Lower leg skin (tissue), 3 donors: ENCODE measurements around the gene ATMIN.

Source experiments
- CTCF ChIP-seq, 3 donors: fragments of 450-650 bp; IDR thresholded peaks; one replicate each; pipeline ENCODE4 v1.5.1; 2016; ENCODE audit warnings: antibody characterized with exemption in 3 of 3, mild to moderate bottlenecking in 3 of 3, moderate library complexity in 2 of 3
- POLR2A ChIP-seq, 2 donors: fragments of 450-650 bp; IDR thresholded peaks; one replicate each; pipeline ENCODE4 v1.6.1; 2016 to 2017; ENCODE audit warnings: antibody characterized with exemption in 2 of 2, mild to moderate bottlenecking in 1 of 2, moderate library complexity in 1 of 2

- TF ChIP-seq CTCF (IDR thresholded peaks at IDR 0.05) (no peak), POLR2A (IDR thresholded peaks at IDR 0.05) (no peak)
These were observed 46.9 kb upstream of the ATMIN start for GRCh38 chr16:80988756-80989155.
